Right renal cortex interstitium (tissue), 3 donors: Measurements from ENCODE around the gene TDO2. TPM values are rescaled to one million over a fixed set of nuclear protein-coding genes. Genes with fewer than 3 reads are reported as not detected.
"Not testable (repeated sequence)": the region's sequence is repeated elsewhere in the genome, so short reads cannot be mapped to it uniquely, and the experiment has no call there.

ENCODE experiments used
- DNase-seq, 3 donors: peaks; one replicate each; pipeline ENCODE4 v3.0.0-alpha.2; 2013; ENCODE audit warnings: low read depth in 3 of 3, low spot score in 2 of 3
- polyA plus RNA-seq, 3 donors: library from polyadenylated mRNA; unstranded; fragments of 120-200 nt; gene quantifications; one replicate each; pipeline ENCODE4 v1.2.1, GENCODE V29; 2013; ENCODE audit not compliant: insufficient read length in 3 of 3

The TDO2 gene
- polyA plus RNA-seq, 3 donors, result 1.7 to 3.3 (median 2.7) TPM

- DNase-seq, result peak in 1 of 3 donors; percentile 45
Measured at GRCh38 chr4:155906554-155907247, 3.2 kb downstream of the TDO2 start.

GRCh38 chr4:155907556-155907955 lies 4.1 kb downstream of the TDO2 start:
- no peak for DNase-seq

- no peak for DNase-seq
Measured at GRCh38 chr4:155908187-155909139, 5.0 kb downstream of the TDO2 start.

- no peak for DNase-seq
Measured at GRCh38 chr4:155909615-155910226, 6.2 kb downstream of the TDO2 start.

GRCh38 chr4:155911905-155912304 lies 8.4 kb downstream of the TDO2 start:
- DNase-seq, result no peak

GRCh38 chr4:155914782-155915181 lies 11.3 kb downstream of the TDO2 start:
- no peak for DNase-seq

GRCh38 chr4:155921597-155921996 lies 18.1 kb downstream of the TDO2 start:
- DNase-seq, result no peak

GRCh38 chr4:155924637-155925036 lies 21.1 kb downstream of the TDO2 start:
- DNase-seq, result no peak

GRCh38 chr4:155929833-155930232 lies 26.3 kb downstream of the TDO2 start:
- no peak for DNase-seq

GRCh38 chr4:155930330-155930729 lies 26.8 kb downstream of the TDO2 start:
- DNase-seq, result no peak

- no peak for DNase-seq
Measured at GRCh38 chr4:155931634-155932033, 28.1 kb downstream of the TDO2 start.

- DNase-seq, result not testable (repeated sequence)
Measured at GRCh38 chr4:155934634-155935033, 31.1 kb downstream of the TDO2 start.

GRCh38 chr4:155935389-155935986 lies 32.0 kb downstream of the TDO2 start:
- no peak for DNase-seq

GRCh38 chr4:155941085-155941790 lies 37.7 kb downstream of the TDO2 start:
- DNase-seq, result no peak

GRCh38 chr4:155941820-155942219 lies 38.3 kb downstream of the TDO2 start:
- no peak for DNase-seq

GRCh38 chr4:155943605-155944291 lies 40.3 kb downstream of the TDO2 start:
- no peak for DNase-seq

- no peak for DNase-seq
Measured at GRCh38 chr4:155944516-155944915, 41.0 kb downstream of the TDO2 start.

- DNase-seq, result no peak
Measured at GRCh38 chr4:155946486-155946885, 43.0 kb downstream of the TDO2 start.

GRCh38 chr4:155948541-155948940 lies 45.0 kb downstream of the TDO2 start:
- no peak for DNase-seq

GRCh38 chr4:155950461-155950860 lies 47.0 kb downstream of the TDO2 start:
- no peak for DNase-seq
